Measurements from ENCODE around the gene PPP1R11. TPM values are rescaled to one million over a fixed set of nuclear protein-coding genes. Genes with fewer than 3 reads are reported as not detected.

Gene PPP1R11
- 19.2 TPM for total RNA-seq

GRCh38 chr6:30066577-30067459, at the start of gene PPP1R11:
Gene PPP1R11 (plus strand): TSS chr6:30067198. CDS start chr6:30067411, 213 bp downstream.

GRCh38 chr6:30061092-30061857, 5.7 kb upstream of the PPP1R11 start, which contains the start of gene POLR1H:
Gene POLR1H (plus strand): TSS chr6:30061265. CDS start chr6:30061525, 260 bp downstream.

GRCh38 chr6:30075094-30075789, 8.2 kb downstream of the PPP1R11 start, which contains the start of gene RNF39:
Gene RNF39 (minus strand): TSS chr6:30075769. CDS start chr6:30075585, 184 bp downstream.

GRCh38 chr6:30113003-30113759, 46.2 kb downstream of the PPP1R11 start, which contains the start of gene TRIM31:
Gene TRIM31 (minus strand): TSS chr6:30113090. CDS start chr6:30112805, 285 bp downstream.

Other genes with a start within 250 kb of the PPP1R11 start
- not detected for gene HLA-G, start 239.4 kb upstream of the PPP1R11 start, total RNA-seq
- 112 TPM for gene HLA-A, start 124.7 kb upstream of the PPP1R11 start, total RNA-seq
- gene POLR1H, start 5.9 kb upstream of the PPP1R11 start, total RNA-seq, result 17.3 TPM
- gene RNF39, start 8.6 kb downstream of the PPP1R11 start, total RNA-seq, result 0.22 TPM
- not detected for gene TRIM31, start 45.9 kb downstream of the PPP1R11 start, total RNA-seq
- gene TRIM40, start 68.9 kb downstream of the PPP1R11 start, total RNA-seq, result not detected
- gene TRIM10, start 94.0 kb downstream of the PPP1R11 start, total RNA-seq, result 1.0 TPM
- not detected for gene TRIM15, start 96.3 kb downstream of the PPP1R11 start, total RNA-seq
- 39.6 TPM for gene TRIM26, start 146.2 kb downstream of the PPP1R11 start, total RNA-seq

All from camera-type eye (tissue), 1 donor.